H9 (cell line): ENCODE measurements around the gene ESPL1. TPM values are rescaled to one million over a fixed set of nuclear protein-coding genes. Genes with fewer than 3 reads are reported as not detected.

ENCODE experiments used
- DNase-seq: peaks from one replicate; pipeline ENCODE4 v3.0.0-alpha.2; 2017
- H2AFZ ChIP-seq: one replicate; pipeline ENCODE4 v1.6.1; 2013; ENCODE audit warnings: mild to moderate bottlenecking, low read length, control low read depth, moderate library complexity
- H2AK5ac ChIP-seq: 2 replicates; pipeline ENCODE4 v1.6.1; 2013; ENCODE audit warnings: low read length, control low read depth, mixed read lengths; ENCODE audit not compliant: insufficient read length
- H2BK120ac ChIP-seq: one replicate; pipeline ENCODE4 v1.6.1; 2013; ENCODE audit warnings: low read depth, mild to moderate bottlenecking, low read length, control low read depth, inconsistent platforms; ENCODE audit not compliant: poor library complexity, severe bottlenecking
- H2BK12ac ChIP-seq: 2 replicates; pipeline ENCODE4 v1.6.1; 2013; ENCODE audit warnings: low read length, control low read depth, mixed read lengths, low read depth; ENCODE audit not compliant: insufficient read length
- H2BK15ac ChIP-seq: 2 replicates; pipeline ENCODE4 v1.6.1; 2013; ENCODE audit warnings: low read depth, low read length, control low read depth
- H2BK20ac ChIP-seq: one replicate; pipeline ENCODE4 v1.6.1; 2013; ENCODE audit warnings: low read depth, mild to moderate bottlenecking, low read length, control low read depth, inconsistent platforms; ENCODE audit not compliant: poor library complexity, severe bottlenecking
- H2BK5ac ChIP-seq: 2 replicates; pipeline ENCODE4 v1.6.1; 2013; ENCODE audit warnings: low read length, control low read depth, mixed read lengths; ENCODE audit not compliant: insufficient read length
- H3K14ac ChIP-seq: 2 replicates; pipeline ENCODE4 v1.6.1; 2013; ENCODE audit warnings: low read length, control low read depth; ENCODE audit not compliant: insufficient read depth
- H3K18ac ChIP-seq: 2 replicates; pipeline ENCODE4 v1.6.1; 2013; ENCODE audit warnings: low read depth, mild to moderate bottlenecking, mixed read lengths, low read length, control low read depth; ENCODE audit not compliant: insufficient read length
- H3K23ac ChIP-seq: 2 replicates; pipeline ENCODE4 v1.6.1; 2013; ENCODE audit warnings: low read length, control low read depth, mixed read lengths, low read depth; ENCODE audit not compliant: insufficient read length
- H3K23me2 ChIP-seq: 2 replicates; pipeline ENCODE4 v1.6.1; 2013; ENCODE audit warnings: low read depth, mild to moderate bottlenecking, mixed read lengths, low read length, control low read depth; ENCODE audit not compliant: insufficient read length, poor library complexity, severe bottlenecking
- H3K27ac ChIP-seq: 2 replicates; pipeline ENCODE4 v1.5.1; 2013; ENCODE audit warnings: low read length, control low read depth, mixed read lengths, low read depth; ENCODE audit not compliant: insufficient read length
- H3K27me3 ChIP-seq: 2 replicates; pipeline ENCODE4 v1.6.1; 2013; ENCODE audit warnings: low read length, control low read depth, inconsistent platforms; ENCODE audit not compliant: insufficient read depth
- H3K4ac ChIP-seq: 2 replicates; pipeline ENCODE4 v1.6.1; 2013; ENCODE audit warnings: low read depth, mild to moderate bottlenecking, control low read depth, inconsistent platforms, low read length, moderate library complexity
- H3K4me1 ChIP-seq: 2 replicates; pipeline ENCODE4 v1.6.1; 2013; ENCODE audit warnings: low read length, control low read depth, inconsistent platforms; ENCODE audit not compliant: insufficient read depth
- H3K4me2 ChIP-seq: 2 replicates; pipeline ENCODE4 v1.6.1; 2013; ENCODE audit warnings: low read length, control low read depth, mixed read lengths; ENCODE audit not compliant: insufficient read length, insufficient read depth
- H3K56ac ChIP-seq: 2 replicates; pipeline ENCODE4 v1.6.1; 2013; ENCODE audit warnings: low read depth, mild to moderate bottlenecking, mixed read lengths, low read length, control low read depth; ENCODE audit not compliant: insufficient read length
- H3K79me1 ChIP-seq: 2 replicates; pipeline ENCODE4 v1.6.1; 2013; ENCODE audit warnings: low read depth, mild to moderate bottlenecking, moderate library complexity, low read length, control low read depth, inconsistent platforms; ENCODE audit not compliant: insufficient read depth, poor library complexity, severe bottlenecking
- H3K79me2 ChIP-seq: 2 replicates; pipeline ENCODE4 v1.6.1; 2013; ENCODE audit warnings: low read length, control low read depth, inconsistent platforms; ENCODE audit not compliant: insufficient read depth
- H3K9ac ChIP-seq: 2 replicates; pipeline ENCODE4 v1.6.1; 2013; ENCODE audit warnings: low read length, control low read depth, mixed read lengths; ENCODE audit not compliant: insufficient read length; ENCODE audit errors: extremely low read depth
- H3K9me3 ChIP-seq: one replicate; pipeline ENCODE4 v1.6.1; 2013; ENCODE audit warnings: low read depth, low read length, inconsistent platforms; ENCODE audit not compliant: control insufficient read depth
- H3T11ph ChIP-seq: one replicate; pipeline ENCODE4 v1.6.1; 2013; ENCODE audit warnings: mild to moderate bottlenecking, low read length, control low read depth, inconsistent platforms
- H4K20me1 ChIP-seq: one replicate; pipeline ENCODE4 v1.6.1; 2013; ENCODE audit not compliant: control insufficient read depth, insufficient read length, insufficient read depth
- H4K5ac ChIP-seq: 2 replicates; pipeline ENCODE4 v1.6.1; 2013; ENCODE audit warnings: low read depth, mild to moderate bottlenecking, mixed read lengths, low read length, control low read depth; ENCODE audit not compliant: insufficient read length
- H4K8ac ChIP-seq: replicated peaks from 2 replicates; pipeline ENCODE4 v1.6.1; 2013; ENCODE audit warnings: low read length, control low read depth, mixed read lengths, low read depth; ENCODE audit not compliant: insufficient read length
- H4K91ac ChIP-seq: 2 replicates; pipeline ENCODE4 v1.6.1; 2013; ENCODE audit warnings: low read depth, mild to moderate bottlenecking, moderate library complexity, mixed read lengths, low read length, control low read depth; ENCODE audit not compliant: insufficient read length
- H3K27ac Mint-ChIP-seq, 3 experiments: 2 replicates in 2 of 3; 3 replicates in 1 of 3; pipeline ENCODE4 v1.8.0; 2020 to 2021; ENCODE audit warnings: mixed read lengths in 3 of 3, mild to moderate bottlenecking in 1 of 3, moderate library complexity in 1 of 3
- H3K27me3 Mint-ChIP-seq: 2 replicates; pipeline ENCODE4 v1.8.0; 2021; ENCODE audit warnings: low read depth, mild to moderate bottlenecking, moderate library complexity, mixed read lengths
- H3K36me3 Mint-ChIP-seq, 3 experiments: 2 replicates in 2 of 3; 3 replicates in 1 of 3; pipeline ENCODE4 v1.8.0; 2020 to 2021; ENCODE audit warnings: low read depth in 3 of 3, mixed read lengths in 3 of 3; ENCODE audit not compliant: insufficient read depth in 1 of 3
- H3K4me1 Mint-ChIP-seq, 2 experiments: 2 replicates each; pipeline ENCODE4 v1.8.0; 2020; ENCODE audit warnings: mixed read lengths in 2 of 2
- H3K4me3 Mint-ChIP-seq, 2 experiments: 2 replicates in 1 of 2; 3 replicates in 1 of 2; pipeline ENCODE4 v1.8.0; 2020 to 2021; ENCODE audit warnings: mild to moderate bottlenecking in 2 of 2, mixed read lengths in 2 of 2, moderate library complexity in 1 of 2
- H3K9me3 Mint-ChIP-seq, 2 experiments: 2 replicates in 1 of 2; 3 replicates in 1 of 2; pipeline ENCODE4 v1.8.0; 2020; ENCODE audit warnings: mild to moderate bottlenecking in 2 of 2, mixed read lengths in 2 of 2, moderate library complexity in 1 of 2
- WGBS: extraction: QIAGEN DNeasy Blood & Tissue Kit; methylation state at CpG from one replicate; pipeline ENCODE4 v1.1.7; 2013; ENCODE audit warnings: missing lambda C conversion rate, low lambda C conversion rate, mixed read lengths; ENCODE audit not compliant: insufficient read length; ENCODE audit errors: extremely low coverage; 5-methylcytosine and 5-hydroxymethylcytosine counted together
- total RNA-seq: library from RNA; stranded (reverse); gene quantifications from 2 replicates; pipeline ENCODE4 v1.2.1, GENCODE V29; 2021
- TF ChIP-seq, protein P1 (sequence below): fragments of 200-600 bp; sonication (generic); conservative IDR thresholded peaks from 3 replicates; pipeline ENCODE4 v1.8.0; 2021; ENCODE audit warnings: antibody characterized with exemption, mild to moderate bottlenecking

ESPL1 gene
- total RNA-seq, 1 experiment from 2014 or later, result 43.2 TPM

DNA sequence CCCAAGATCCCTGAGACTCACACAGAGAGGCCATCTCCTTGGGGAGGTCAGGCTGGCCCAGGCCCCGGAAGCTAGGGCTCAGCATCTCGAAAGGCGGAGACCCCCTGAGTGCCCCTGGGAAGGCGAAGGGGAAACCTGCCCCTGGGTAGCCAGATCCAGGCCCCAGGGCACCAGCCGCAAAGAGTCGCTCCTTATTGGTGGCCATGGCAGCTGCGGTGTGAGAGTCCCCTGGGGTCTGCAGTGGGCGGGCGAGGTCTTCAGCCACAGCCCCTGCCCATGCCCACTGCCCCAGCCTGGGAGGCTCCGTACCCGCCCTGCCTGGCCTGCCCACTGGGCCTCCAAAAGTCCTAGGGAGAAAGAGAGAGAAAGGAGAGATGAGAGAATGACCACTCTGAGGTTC is 40.8 kb upstream of the ESPL1 start:
- H3K27ac ChIP-seq, result no peak overlapping the region
- no peaks in the 10 kb centered on the region; the same call in 1 of the 2 replicates for H3K27me3 ChIP-seq
- H3K4me1 ChIP-seq, result peaks cover 28% of the 10 kb centered on the region; the same call in 1 of the 2 replicates
- no peak overlapping the region for H3T11ph ChIP-seq
- Mint-ChIP-seq H3K36me3 (peaks cover 8 to 17% (median 13%) of the 10 kb centered on the region in 3 experiments; a peak in 6 of 7 replicates), H3K4me1 (peaks cover 73 to 79% of the 10 kb centered on the region in 2 experiments), H3K9me3 (no peaks in the 10 kb centered on the region), H3K27me3 (peaks cover 10% of the 10 kb centered on the region), H3K27ac (no peak overlapping the region), H3K4me3 (no peak overlapping the region)
- H3K79me2 ChIP-seq, result no peaks in the 10 kb centered on the region
- H2BK5ac ChIP-seq, result no peak overlapping the region
- no peaks in the 10 kb centered on the region for H4K20me1 ChIP-seq
- H3K23me2 ChIP-seq, result peaks cover 12% of the 10 kb centered on the region
- no peak overlapping the region for H3K23ac ChIP-seq
- no peak overlapping the region for H4K8ac ChIP-seq
- H3K14ac ChIP-seq, result no peak overlapping the region
- H2BK20ac ChIP-seq, result no peak overlapping the region
- H3K9me3 ChIP-seq, result no peaks in the 10 kb centered on the region
- no peak overlapping the region for H2AK5ac ChIP-seq
- no peak overlapping the region for H4K5ac ChIP-seq
- H2BK120ac ChIP-seq, result no peak overlapping the region
- no peak overlapping the region for H3K9ac ChIP-seq
- H3K4ac ChIP-seq, result no peak overlapping the region
- H3K4me2 ChIP-seq, result no peak overlapping the region
- DNase-seq, result no peak
- H2BK12ac ChIP-seq, result no peak overlapping the region
- no CpG with 5 or more reads among the region's 11 CpGs for WGBS
- no peak overlapping the region for H3K56ac ChIP-seq
- TF ChIP-seq, protein P1, sequence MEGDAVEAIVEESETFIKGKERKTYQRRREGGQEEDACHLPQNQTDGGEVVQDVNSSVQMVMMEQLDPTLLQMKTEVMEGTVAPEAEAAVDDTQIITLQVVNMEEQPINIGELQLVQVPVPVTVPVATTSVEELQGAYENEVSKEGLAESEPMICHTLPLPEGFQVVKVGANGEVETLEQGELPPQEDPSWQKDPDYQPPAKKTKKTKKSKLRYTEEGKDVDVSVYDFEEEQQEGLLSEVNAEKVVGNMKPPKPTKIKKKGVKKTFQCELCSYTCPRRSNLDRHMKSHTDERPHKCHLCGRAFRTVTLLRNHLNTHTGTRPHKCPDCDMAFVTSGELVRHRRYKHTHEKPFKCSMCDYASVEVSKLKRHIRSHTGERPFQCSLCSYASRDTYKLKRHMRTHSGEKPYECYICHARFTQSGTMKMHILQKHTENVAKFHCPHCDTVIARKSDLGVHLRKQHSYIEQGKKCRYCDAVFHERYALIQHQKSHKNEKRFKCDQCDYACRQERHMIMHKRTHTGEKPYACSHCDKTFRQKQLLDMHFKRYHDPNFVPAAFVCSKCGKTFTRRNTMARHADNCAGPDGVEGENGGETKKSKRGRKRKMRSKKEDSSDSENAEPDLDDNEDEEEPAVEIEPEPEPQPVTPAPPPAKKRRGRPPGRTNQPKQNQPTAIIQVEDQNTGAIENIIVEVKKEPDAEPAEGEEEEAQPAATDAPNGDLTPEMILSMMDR, result no peak
- H2BK15ac ChIP-seq, result no peak overlapping the region
- no peak overlapping the region for H2AFZ ChIP-seq
- H3K18ac ChIP-seq, result no peak overlapping the region
- no peak overlapping the region for H4K91ac ChIP-seq
- H3K79me1 ChIP-seq, result no peaks in the 10 kb centered on the region
